Stimulated activated naive CD8-positive, alpha-beta T cell treated with anti-CD3 and anti-CD28 coated beads, Interleukin-15, amount 100 ng/mL, for 72 hours (primary cell): ENCODE data around the gene SLMAP.
A peak's percentile ranks its signal among the peaks of the same experiment; 100 is the strongest.

Source experiments
- ATAC-seq: fragments of 150-1000 bp; cut with Tn5 transposase; 2 replicates; pipeline ENCODE4 v1.10.0; 2021; ENCODE audit warnings: mild to moderate bottlenecking, moderate library complexity
- DNase-seq, 2 donors: peaks; one replicate each; pipeline ENCODE4 v3.0.0; 2021 to 2022
- H3K27ac Mint-ChIP-seq, 2 donors: one replicate each; pipeline ENCODE4 v1.8.0; 2022; ENCODE audit warnings: mild to moderate bottlenecking in 2 of 2, mixed read lengths in 2 of 2, moderate library complexity in 2 of 2
- H3K27me3 Mint-ChIP-seq: one replicate; pipeline ENCODE4 v1.8.0; 2022; ENCODE audit warnings: mixed read lengths
- H3K4me1 Mint-ChIP-seq: one replicate; pipeline ENCODE4 v1.8.0; 2022; ENCODE audit warnings: mild to moderate bottlenecking, mixed read lengths
- H3K4me3 Mint-ChIP-seq, 2 donors: one replicate each; pipeline ENCODE4 v1.8.0; 2022; ENCODE audit warnings: mild to moderate bottlenecking in 2 of 2, mixed read lengths in 2 of 2, moderate library complexity in 1 of 2
- H3K9me3 Mint-ChIP-seq, 2 donors: one replicate each; pipeline ENCODE4 v1.8.0; 2022; ENCODE audit warnings: mixed read lengths in 2 of 2

SLMAP gene

GRCh38 chr3:57826952-57827723 is 71.0 kb downstream of the SLMAP start:
- no peaks in the 10 kb centered on the region for H3K9me3 Mint-ChIP-seq
- DNase-seq, result no peak
- no peak overlapping the region for H3K4me3 Mint-ChIP-seq
- no peak for ATAC-seq
- H3K27ac Mint-ChIP-seq, result peak overlapping the region in 1 of 2 donors; percentile 33
- no peaks in the 10 kb centered on the region for H3K27me3 Mint-ChIP-seq
- peaks cover 16% of the 10 kb centered on the region for H3K4me1 Mint-ChIP-seq

DNA sequence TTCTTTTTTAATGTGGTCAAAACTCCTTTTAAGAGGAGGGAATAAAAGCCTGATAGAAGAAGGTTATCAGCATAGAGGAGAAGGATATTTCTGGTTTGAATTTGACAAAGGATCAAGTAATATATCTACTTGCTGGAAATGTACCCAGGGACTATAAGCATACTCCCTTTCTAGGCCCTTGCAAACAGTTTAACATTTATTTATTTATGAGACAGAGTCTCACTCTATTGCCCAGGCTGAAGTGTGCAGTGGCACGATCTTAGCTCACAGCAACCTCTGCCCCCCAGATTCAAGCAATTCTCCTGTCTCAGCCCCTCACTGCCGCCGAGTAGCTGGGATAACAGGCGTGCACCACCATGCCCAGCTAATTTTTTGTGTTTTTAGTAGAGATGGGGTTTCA is 71.6 kb downstream of the SLMAP start:
- no peak overlapping the region for H3K4me3 Mint-ChIP-seq
- ATAC-seq (no peak), DNase-seq (no peak)
- H3K9me3 Mint-ChIP-seq, result no peaks in the 10 kb centered on the region
- H3K27ac Mint-ChIP-seq, result peak overlapping the region in 1 of 2 donors; percentile 42
- peaks cover 16% of the 10 kb centered on the region for H3K4me1 Mint-ChIP-seq
- H3K27me3 Mint-ChIP-seq, result no peaks in the 10 kb centered on the region

GRCh38 chr3:57832486-57832885 is 76.4 kb downstream of the SLMAP start:
- H3K27me3 Mint-ChIP-seq, result no peaks in the 10 kb centered on the region
- H3K4me1 Mint-ChIP-seq, result no peaks in the 10 kb centered on the region
- DNase-seq (no peak), ATAC-seq (no peak)
- no peaks in the 10 kb centered on the region for H3K9me3 Mint-ChIP-seq
- no peak overlapping the region for H3K4me3 Mint-ChIP-seq
- H3K27ac Mint-ChIP-seq, result no peak overlapping the region

- H3K4me1 Mint-ChIP-seq, result no peaks in the 10 kb centered on the region
- no peak for DNase-seq
- no peak for ATAC-seq
- H3K27ac Mint-ChIP-seq, result no peak overlapping the region
- no peak overlapping the region for H3K4me3 Mint-ChIP-seq
- no peaks in the 10 kb centered on the region for H3K27me3 Mint-ChIP-seq
- no peaks in the 10 kb centered on the region for H3K9me3 Mint-ChIP-seq
Measured at GRCh38 chr3:57832900-57833313, 76.8 kb downstream of the SLMAP start.

GRCh38 chr3:57833763-57834162 is 77.7 kb downstream of the SLMAP start:
- no peak overlapping the region for H3K27ac Mint-ChIP-seq
- H3K4me3 Mint-ChIP-seq, result no peak overlapping the region
- no peaks in the 10 kb centered on the region for H3K9me3 Mint-ChIP-seq
- H3K27me3 Mint-ChIP-seq, result no peaks in the 10 kb centered on the region
- H3K4me1 Mint-ChIP-seq, result peaks cover 6% of the 10 kb centered on the region
- DNase-seq, result no peak
- no peak for ATAC-seq

DNA sequence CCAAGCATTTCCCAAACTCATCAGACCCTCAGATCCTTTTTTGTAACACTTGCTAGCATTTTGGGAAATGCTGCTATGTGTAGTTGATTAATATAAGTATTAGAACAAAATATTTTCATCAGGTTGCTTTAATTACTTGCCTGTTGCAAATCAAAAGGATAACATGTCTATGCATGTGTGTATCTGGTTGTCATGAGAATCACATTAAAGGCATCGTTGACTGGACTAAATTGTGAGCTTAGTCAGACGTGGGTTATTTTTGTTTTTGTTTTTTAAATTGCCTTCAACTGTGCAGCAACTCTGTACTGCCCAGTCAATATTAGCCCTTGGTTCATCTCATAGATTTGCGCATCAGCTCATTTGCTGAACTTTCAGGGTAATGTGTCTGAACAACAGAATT is 81.6 kb downstream of the SLMAP start:
- H3K27me3 Mint-ChIP-seq, result no peaks in the 10 kb centered on the region
- ATAC-seq (no peak), DNase-seq (no peak)
- no peaks in the 10 kb centered on the region for H3K9me3 Mint-ChIP-seq
- H3K27ac Mint-ChIP-seq, result no peak overlapping the region
- H3K4me3 Mint-ChIP-seq, result no peak overlapping the region
- H3K4me1 Mint-ChIP-seq, result peaks cover 15% of the 10 kb centered on the region

- H3K4me1 Mint-ChIP-seq, result peaks cover 15% of the 10 kb centered on the region
- no peak for ATAC-seq
- DNase-seq, result no peak
- H3K4me3 Mint-ChIP-seq, result no peak overlapping the region
- no peaks in the 10 kb centered on the region for H3K27me3 Mint-ChIP-seq
- H3K27ac Mint-ChIP-seq, result peak overlapping the region in 1 of 2 donors; percentile 52
- H3K9me3 Mint-ChIP-seq, result no peaks in the 10 kb centered on the region
Measured at GRCh38 chr3:57838627-57839026, 82.5 kb downstream of the SLMAP start.

GRCh38 chr3:57840473-57840872 is 84.4 kb downstream of the SLMAP start:
- Mint-ChIP-seq H3K27ac (peak overlapping the region in 1 of 2 donors; percentile 57), H3K4me3 (no peak overlapping the region)

DNA sequence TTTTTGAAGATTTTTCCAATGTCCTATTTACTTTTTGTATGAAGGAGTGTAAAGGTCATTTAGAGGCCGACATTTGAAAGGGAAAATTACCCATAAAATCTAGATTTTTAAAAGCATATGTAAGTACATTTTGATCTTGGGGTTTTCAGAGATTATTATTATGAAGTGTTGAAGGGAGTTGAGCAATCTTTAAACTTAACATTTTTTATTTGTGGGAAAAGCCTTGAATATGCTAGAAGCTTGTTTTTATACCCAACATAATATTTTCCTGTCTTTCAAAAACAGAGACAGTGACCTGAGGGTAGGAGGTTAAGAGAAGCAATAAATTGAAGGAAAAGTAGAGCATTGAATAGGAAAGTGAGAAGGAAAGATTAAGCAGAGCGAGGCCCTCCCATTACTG is 85.7 kb downstream of the SLMAP start:
- no peaks in the 10 kb centered on the region for H3K9me3 Mint-ChIP-seq
- no peaks in the 10 kb centered on the region for H3K27me3 Mint-ChIP-seq
- H3K4me1 Mint-ChIP-seq, result peaks cover 15% of the 10 kb centered on the region
- no peak for ATAC-seq
- no peak overlapping the region for H3K4me3 Mint-ChIP-seq
- no peak for DNase-seq
- no peak overlapping the region for H3K27ac Mint-ChIP-seq

More at GRCh38 chr3:57840473-57840872, 84.4 kb downstream of the SLMAP start:
- DNase-seq (no peak), ATAC-seq (no peak)
- H3K9me3 Mint-ChIP-seq, result no peaks in the 10 kb centered on the region
- H3K27me3 Mint-ChIP-seq, result no peaks in the 10 kb centered on the region
- H3K4me1 Mint-ChIP-seq, result peaks cover 15% of the 10 kb centered on the region

DNA sequence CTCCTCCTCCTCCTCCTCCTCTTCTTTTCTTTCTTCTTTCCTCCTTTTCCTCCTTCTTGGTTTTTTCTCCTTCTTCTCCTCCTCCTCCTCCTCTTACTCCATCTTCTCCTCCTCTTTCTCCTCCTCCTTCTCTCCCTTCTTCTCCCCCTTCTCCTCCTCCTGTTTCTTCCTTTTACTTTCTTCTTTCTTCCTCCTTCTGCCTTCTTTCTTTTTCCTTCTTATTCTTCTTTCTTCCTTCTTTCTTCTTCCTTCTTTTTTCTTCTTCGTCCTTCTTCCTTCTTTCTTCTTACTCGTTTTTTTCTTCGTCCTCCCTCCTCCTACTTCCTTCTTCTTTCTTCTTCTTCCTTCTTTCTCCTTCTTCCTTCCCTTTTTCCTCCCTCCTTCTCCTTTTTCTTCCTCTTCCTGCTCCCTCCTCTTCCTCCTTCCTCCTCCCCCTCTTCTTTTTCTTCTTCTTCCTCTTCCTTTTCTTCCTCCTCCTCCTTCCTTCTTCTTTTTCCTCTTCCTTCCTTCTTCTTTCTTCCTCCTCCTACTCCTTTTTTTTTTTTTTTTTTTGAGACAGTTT is 92.1 kb downstream of the SLMAP start:
- no peaks in the 10 kb centered on the region for H3K27me3 Mint-ChIP-seq
- H3K27ac Mint-ChIP-seq, result no peak overlapping the region
- ATAC-seq (no peak), DNase-seq (no peak)
- H3K4me3 Mint-ChIP-seq, result no peak overlapping the region
- H3K9me3 Mint-ChIP-seq, result no peaks in the 10 kb centered on the region
- no peaks in the 10 kb centered on the region for H3K4me1 Mint-ChIP-seq

DNA sequence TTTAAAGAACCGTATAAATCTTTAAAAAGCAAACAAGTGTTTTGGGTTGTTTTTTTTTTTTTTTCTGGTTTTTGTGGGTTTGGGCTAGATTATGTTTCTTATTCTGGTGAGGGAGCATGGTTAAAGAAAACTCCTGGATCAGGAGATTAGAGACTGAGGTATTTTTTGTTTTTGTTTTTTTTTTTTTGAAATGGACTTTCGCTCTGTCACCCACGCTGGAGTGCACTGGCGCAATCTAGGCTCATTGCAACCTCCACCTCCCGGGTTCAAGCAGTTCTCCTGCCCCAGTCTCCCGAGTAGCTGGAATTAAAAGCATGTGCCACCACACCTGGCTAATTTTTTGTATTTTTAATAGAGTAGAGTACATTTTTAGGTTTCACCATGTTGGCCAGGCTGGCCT is 95.2 kb downstream of the SLMAP start:
- Mint-ChIP-seq H3K27ac (no peak overlapping the region), H3K27me3 (no peaks in the 10 kb centered on the region), H3K4me1 (no peaks in the 10 kb centered on the region), H3K4me3 (no peak overlapping the region), H3K9me3 (no peaks in the 10 kb centered on the region)
- DNase-seq, result no peak
- ATAC-seq, result no peak

DNA sequence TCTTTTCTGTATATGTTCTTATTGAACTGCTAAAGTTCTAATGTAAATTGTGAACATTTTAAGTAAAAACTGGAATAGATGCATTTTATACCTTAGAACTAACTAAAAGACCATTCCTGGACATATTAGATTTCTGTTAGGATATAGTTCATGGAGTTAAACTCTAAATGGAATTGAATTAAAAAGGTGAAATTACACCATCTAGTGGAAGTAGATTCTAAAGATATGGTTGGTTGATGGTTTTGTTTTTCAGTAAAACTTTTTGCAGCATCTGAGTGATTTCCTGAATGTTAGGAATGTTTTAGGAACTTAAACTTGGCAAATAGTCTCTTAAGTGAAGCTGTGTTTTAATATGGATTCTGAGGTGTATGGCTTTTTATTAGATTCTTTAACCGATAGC is 96.8 kb downstream of the SLMAP start:
- Mint-ChIP-seq H3K4me1 (no peaks in the 10 kb centered on the region), H3K27me3 (no peaks in the 10 kb centered on the region), H3K4me3 (no peak overlapping the region), H3K27ac (no peak overlapping the region), H3K9me3 (no peaks in the 10 kb centered on the region)
- ATAC-seq (no peak), DNase-seq (no peak)

GRCh38 chr3:57855281-57855680 is 99.2 kb downstream of the SLMAP start:
- Mint-ChIP-seq H3K27me3 (no peaks in the 10 kb centered on the region), H3K4me1 (no peaks in the 10 kb centered on the region), H3K4me3 (no peak overlapping the region), H3K9me3 (no peaks in the 10 kb centered on the region), H3K27ac (peak overlapping the region in 1 of 2 donors; percentile 34)
- DNase-seq, result no peak
- ATAC-seq, result no peak

DNA sequence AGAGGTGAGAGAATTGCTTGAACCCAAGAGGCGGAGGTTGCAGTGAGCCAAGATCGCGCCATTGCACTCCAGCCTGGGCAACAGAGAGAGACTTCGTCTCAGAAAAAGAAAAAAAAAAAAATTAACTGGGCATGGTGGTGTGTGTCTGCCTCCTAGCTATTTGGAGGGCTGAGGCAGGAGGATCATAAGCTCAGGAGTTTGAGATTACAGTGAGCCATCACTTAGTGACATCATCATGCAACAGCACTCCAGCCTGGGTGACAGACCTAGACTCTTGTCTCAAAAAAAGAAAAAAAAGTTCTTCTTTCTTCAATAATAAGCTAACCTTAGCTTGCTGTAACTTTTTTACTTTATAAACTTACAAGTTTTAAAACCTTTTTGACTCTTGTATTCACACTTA is 99.8 kb downstream of the SLMAP start:
- Mint-ChIP-seq H3K9me3 (no peaks in the 10 kb centered on the region), H3K4me3 (peak overlapping the region in 1 of 2 donors; percentile 13), H3K27ac (no peak overlapping the region), H3K27me3 (no peaks in the 10 kb centered on the region), H3K4me1 (no peaks in the 10 kb centered on the region)
- ATAC-seq, result no peak
- no peak for DNase-seq

DNA sequence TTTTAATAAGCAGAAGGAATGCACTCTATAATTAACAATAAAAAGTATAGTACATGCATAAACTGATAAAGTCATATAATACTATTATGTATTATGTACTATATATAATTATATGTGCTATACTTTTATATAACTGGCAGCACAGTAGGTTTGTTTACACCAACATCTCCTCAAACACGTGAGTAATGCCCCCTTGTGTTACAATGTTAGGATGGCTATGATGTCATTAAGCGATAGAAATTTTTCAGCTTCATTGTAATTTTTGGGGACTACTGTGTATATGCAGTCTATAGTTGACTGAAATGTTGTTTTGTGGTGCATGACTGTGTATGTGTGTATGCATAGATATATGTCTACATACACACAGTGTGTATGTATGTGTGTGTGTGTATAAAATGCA is 100.6 kb downstream of the SLMAP start:
- Mint-ChIP-seq H3K27me3 (no peaks in the 10 kb centered on the region), H3K9me3 (no peaks in the 10 kb centered on the region), H3K27ac (no peak overlapping the region), H3K4me3 (no peak overlapping the region), H3K4me1 (no peaks in the 10 kb centered on the region)
- ATAC-seq, result no peak
- no peak for DNase-seq

DNA sequence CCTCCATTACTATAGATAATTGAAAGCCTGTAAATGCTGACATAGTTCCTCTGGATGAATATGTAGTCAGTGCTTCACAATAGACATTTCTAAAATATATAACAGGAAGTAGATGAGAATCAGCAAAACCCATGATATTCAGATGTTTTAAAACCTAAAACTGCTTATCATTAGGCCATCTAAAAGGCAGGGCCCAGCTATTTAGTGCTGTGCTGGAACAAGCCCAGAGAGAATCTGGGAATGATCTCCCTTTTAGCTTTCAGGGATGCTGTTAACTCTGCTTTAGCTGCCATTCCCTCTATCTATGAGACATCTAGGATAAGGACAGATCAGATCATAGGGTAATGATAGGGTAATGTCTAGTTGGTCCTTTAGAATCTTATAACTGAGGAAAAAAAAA is 106.8 kb downstream of the SLMAP start:
- H3K27ac Mint-ChIP-seq, result peak overlapping the region in 1 of 2 donors; percentile 2

GRCh38 chr3:57863380-57863779 is 107.3 kb downstream of the SLMAP start:
- Mint-ChIP-seq H3K4me1 (no peaks in the 10 kb centered on the region), H3K27ac (peak overlapping the region in 1 of 2 donors; percentile 2), H3K4me3 (no peak overlapping the region), H3K27me3 (no peaks in the 10 kb centered on the region), H3K9me3 (no peaks in the 10 kb centered on the region)
- ATAC-seq, result no peak
- DNase-seq, result no peak

More for the DNA sequence above, 106.8 kb downstream of the SLMAP start:
- H3K27me3 Mint-ChIP-seq, result no peaks in the 10 kb centered on the region
- ATAC-seq (no peak), DNase-seq (no peak)
- no peaks in the 10 kb centered on the region for H3K4me1 Mint-ChIP-seq
- H3K4me3 Mint-ChIP-seq, result no peak overlapping the region
- H3K9me3 Mint-ChIP-seq, result no peaks in the 10 kb centered on the region
